ENCODE data around the gene ATP6V1E1. TPM values are rescaled to one million over a fixed set of nuclear protein-coding genes. Genes with fewer than 3 reads are reported as not detected.
"Not testable (repeated sequence)": the region's sequence is repeated elsewhere in the genome, so short reads cannot be mapped to it uniquely, and the experiment has no call there.

ATP6V1E1 gene
- total RNA-seq (2014; rRNA removed; shearing (Covaris generic)): 93.4 and 125 TPM in 2 replicates

- peak; percentile 89 for DNase-seq (ENCODE audit: low spot score)
These were observed at the start of gene ATP6V1E1 for GRCh38 chr22:17628406-17629172. TSS of gene ATP6V1E1 (minus strand) at chr22:17628749. CDS start at chr22:17628635, 114 bp downstream.

GRCh38 chr22:17675584-17675983, 47.0 kb upstream of the ATP6V1E1 start:
- no peak for DNase-seq (ENCODE audit: low spot score)

GRCh38 chr22:17674152-17674551, 45.6 kb upstream of the ATP6V1E1 start:
- no peak for DNase-seq (ENCODE audit: low spot score)

GRCh38 chr22:17672417-17672991, 44.0 kb upstream of the ATP6V1E1 start:
- DNase-seq (ENCODE audit: low spot score): no peak

GRCh38 chr22:17671521-17672092, 43.1 kb upstream of the ATP6V1E1 start:
- not testable (repeated sequence) for DNase-seq (ENCODE audit: low spot score)

GRCh38 chr22:17665854-17666253, 37.3 kb upstream of the ATP6V1E1 start:
- no peak for DNase-seq (ENCODE audit: low spot score)

- DNase-seq (ENCODE audit: low spot score): no peak
These were observed 36.7 kb upstream of the ATP6V1E1 start for GRCh38 chr22:17665248-17665647.

- DNase-seq (ENCODE audit: low spot score): no peak
These were observed 36.0 kb upstream of the ATP6V1E1 start for GRCh38 chr22:17664414-17665055.

- DNase-seq (ENCODE audit: low spot score): no peak
These were observed 28.4 kb upstream of the ATP6V1E1 start for GRCh38 chr22:17656870-17657395.

- no peak for DNase-seq (ENCODE audit: low spot score)
These were observed 26.7 kb upstream of the ATP6V1E1 start for GRCh38 chr22:17655289-17655688.

GRCh38 chr22:17648569-17648968, 20.0 kb upstream of the ATP6V1E1 start:
- DNase-seq (ENCODE audit: low spot score): no peak

- DNase-seq (ENCODE audit: low spot score): no peak
These were observed 19.4 kb upstream of the ATP6V1E1 start for GRCh38 chr22:17647991-17648390.

- no peak for DNase-seq (ENCODE audit: low spot score)
These were observed 18.9 kb upstream of the ATP6V1E1 start for GRCh38 chr22:17647452-17647851.

- DNase-seq (ENCODE audit: low spot score): not testable (repeated sequence)
These were observed 13.8 kb upstream of the ATP6V1E1 start for GRCh38 chr22:17642357-17642756.

GRCh38 chr22:17641269-17641668, 12.7 kb upstream of the ATP6V1E1 start:
- DNase-seq (ENCODE audit: low spot score): no peak

GRCh38 chr22:17639247-17639741, 10.7 kb upstream of the ATP6V1E1 start:
- DNase-seq (ENCODE audit: low spot score): peak; percentile 50

GRCh38 chr22:17638432-17639246, 10.1 kb upstream of the ATP6V1E1 start, which contains the start of gene BCL2L13:
TSS of gene BCL2L13 (plus strand) at chr22:17638757. CDS start at chr22:17655712, 16,955 bp downstream.
- peak; percentile 87 for DNase-seq (ENCODE audit: low spot score)

GRCh38 chr22:17638182-17638431, 9.6 kb upstream of the ATP6V1E1 start:
- DNase-seq (ENCODE audit: low spot score): no peak

GRCh38 chr22:17637490-17638181, 9.1 kb upstream of the ATP6V1E1 start:
- DNase-seq (ENCODE audit: low spot score): no peak

- DNase-seq (ENCODE audit: low spot score): not testable (repeated sequence)
These were observed 8.3 kb upstream of the ATP6V1E1 start for GRCh38 chr22:17636850-17637249.

GRCh38 chr22:17634696-17635095, 6.1 kb upstream of the ATP6V1E1 start:
- DNase-seq (ENCODE audit: low spot score): no peak

Data from H4 (cell line).